ENCODE data around the gene TAF4B.
"Not testable (repeated sequence)": the region's sequence is repeated elsewhere in the genome, so short reads cannot be mapped to it uniquely, and the experiment has no call there.

TAF4B gene

GRCh38 chr18:26233208-26233607, 7.0 kb downstream of the TAF4B start:
- no peak for DNase-seq (ENCODE audit: low spot score)

DNA sequence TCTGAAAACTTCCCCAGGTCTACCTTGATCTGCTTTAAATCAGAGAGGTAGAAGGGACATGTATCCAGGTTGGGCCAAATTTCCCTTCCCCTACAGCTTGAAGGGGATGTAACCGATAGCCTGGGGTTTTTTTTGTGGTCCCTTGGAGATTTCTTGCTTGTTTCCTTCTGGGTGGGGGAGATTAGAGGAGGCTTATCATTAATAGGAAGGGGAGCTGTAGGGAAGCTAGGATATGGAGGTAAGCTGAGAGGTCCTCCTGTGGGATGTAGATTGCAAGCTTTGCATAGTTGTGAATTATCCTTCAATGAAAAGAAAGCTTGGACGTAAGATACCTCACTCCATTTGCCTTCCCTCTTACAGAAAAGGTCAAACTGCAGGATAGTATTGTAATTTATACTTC, 11.1 kb downstream of the TAF4B start:
- not testable (repeated sequence) for DNase-seq (ENCODE audit: low spot score)

DNA sequence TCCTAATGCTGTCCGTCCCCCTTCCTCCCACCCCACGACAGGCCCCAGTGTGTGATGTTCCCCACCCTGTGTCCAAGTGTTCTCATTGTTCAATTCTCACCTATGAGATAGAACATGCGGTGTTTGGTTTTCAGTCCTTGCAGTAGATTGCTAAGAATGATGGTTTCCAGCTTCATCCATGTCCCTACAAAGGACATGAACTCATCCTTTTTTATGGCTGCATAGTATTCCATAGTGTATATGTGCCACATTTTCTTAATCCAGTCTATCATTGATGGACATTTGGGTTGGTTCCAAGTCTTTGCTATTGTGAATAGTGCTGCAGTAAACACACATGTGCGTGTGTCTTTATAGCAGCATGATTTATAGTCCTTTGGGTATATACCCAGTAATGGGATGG, 12.5 kb downstream of the TAF4B start:
- not testable (repeated sequence) for DNase-seq (ENCODE audit: low spot score)

GRCh38 chr18:26242392-26242791, 16.1 kb downstream of the TAF4B start:
- not testable (repeated sequence) for DNase-seq (ENCODE audit: low spot score)

- DNase-seq (ENCODE audit: low spot score), result not testable (repeated sequence)
Observed at GRCh38 chr18:26245434-26245833, 19.2 kb downstream of the TAF4B start.

GRCh38 chr18:26252411-26252810, 26.2 kb downstream of the TAF4B start:
- DNase-seq (ENCODE audit: low spot score), result no peak

GRCh38 chr18:26254808-26255207, 28.6 kb downstream of the TAF4B start:
- DNase-seq (ENCODE audit: low spot score), result not testable (repeated sequence)

- no peak for DNase-seq (ENCODE audit: low spot score)
Observed at GRCh38 chr18:26255695-26256622, 29.7 kb downstream of the TAF4B start.

- no peak for DNase-seq (ENCODE audit: low spot score)
Observed at GRCh38 chr18:26258711-26259110, 32.5 kb downstream of the TAF4B start.

- not testable (repeated sequence) for DNase-seq (ENCODE audit: low spot score)
Observed at GRCh38 chr18:26259416-26259815, 33.2 kb downstream of the TAF4B start.

GRCh38 chr18:26262156-26262555, 35.9 kb downstream of the TAF4B start:
- no peak for DNase-seq (ENCODE audit: low spot score)

DNA sequence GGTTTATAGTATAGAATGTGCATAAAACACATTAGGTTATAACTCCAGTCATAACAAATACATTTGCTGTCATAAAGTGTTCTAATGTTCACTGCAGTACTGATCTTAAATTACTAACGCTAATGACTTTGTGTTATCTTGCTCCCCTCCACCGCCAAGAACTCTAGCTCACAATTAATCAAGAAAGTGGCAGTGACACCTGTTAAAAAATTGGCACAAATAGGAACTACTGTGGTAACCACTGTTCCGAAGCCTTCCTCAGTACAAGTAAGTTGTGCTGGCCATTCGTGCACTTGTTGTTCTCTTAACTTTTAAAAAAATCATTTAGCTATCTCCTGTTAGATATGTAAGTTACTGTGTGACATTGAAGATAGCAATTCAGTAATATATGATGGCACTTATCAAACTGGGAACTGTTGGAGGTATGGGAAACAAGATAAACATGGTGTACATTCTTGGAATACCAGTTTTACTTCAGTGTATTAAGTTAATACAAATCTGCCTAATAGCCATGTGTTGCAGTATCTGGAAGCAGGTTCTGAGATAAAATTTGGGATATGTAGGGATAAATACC, 41.2 kb downstream of the TAF4B start:
- DNase-seq (ENCODE audit: low spot score), result no peak

- DNase-seq (ENCODE audit: low spot score), result no peak
Observed at GRCh38 chr18:26268454-26268853, 42.2 kb downstream of the TAF4B start.

- no peak for DNase-seq (ENCODE audit: low spot score)
Observed at GRCh38 chr18:26271917-26272549, 45.8 kb downstream of the TAF4B start.

DNA sequence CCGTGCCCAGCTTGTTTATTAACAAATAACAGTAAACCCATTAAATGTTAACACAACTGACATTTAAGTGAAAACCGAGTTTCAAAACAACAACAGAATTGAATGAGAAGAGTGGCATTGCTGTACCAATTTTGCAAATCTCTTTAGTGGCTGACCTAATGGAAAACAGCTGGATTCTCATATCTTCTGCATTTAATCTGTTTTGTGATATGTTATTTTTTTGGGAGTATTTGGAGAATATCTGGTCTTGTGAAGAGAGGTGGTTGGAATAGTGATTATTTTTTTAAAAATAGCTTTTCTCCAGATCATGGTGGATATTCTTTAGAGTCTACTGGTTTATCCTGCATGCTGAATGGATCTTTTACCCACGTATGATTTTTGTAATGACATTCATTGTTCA, 51.1 kb downstream of the TAF4B start:
- DNase-seq (ENCODE audit: low spot score), result no peak

DNA sequence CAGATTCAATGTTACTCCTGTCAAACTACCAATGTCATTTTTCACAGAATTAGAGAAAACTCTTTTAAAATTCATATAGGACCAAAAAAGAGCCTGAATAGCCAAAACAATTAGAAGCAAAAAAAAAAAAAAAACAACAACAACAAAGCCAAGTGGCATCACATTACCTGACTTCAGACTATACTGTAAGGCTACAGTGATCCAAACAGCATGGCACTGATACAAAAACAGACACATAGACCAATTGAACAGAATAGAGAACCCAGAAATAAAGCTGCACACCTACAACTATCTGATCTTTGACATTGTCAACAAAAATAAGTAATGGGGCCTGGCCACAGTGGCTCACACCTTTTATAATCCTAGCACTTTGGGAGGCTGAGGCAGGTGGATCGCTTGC, 53.2 kb downstream of the TAF4B start:
- DNase-seq (ENCODE audit: low spot score), result no peak

DNA sequence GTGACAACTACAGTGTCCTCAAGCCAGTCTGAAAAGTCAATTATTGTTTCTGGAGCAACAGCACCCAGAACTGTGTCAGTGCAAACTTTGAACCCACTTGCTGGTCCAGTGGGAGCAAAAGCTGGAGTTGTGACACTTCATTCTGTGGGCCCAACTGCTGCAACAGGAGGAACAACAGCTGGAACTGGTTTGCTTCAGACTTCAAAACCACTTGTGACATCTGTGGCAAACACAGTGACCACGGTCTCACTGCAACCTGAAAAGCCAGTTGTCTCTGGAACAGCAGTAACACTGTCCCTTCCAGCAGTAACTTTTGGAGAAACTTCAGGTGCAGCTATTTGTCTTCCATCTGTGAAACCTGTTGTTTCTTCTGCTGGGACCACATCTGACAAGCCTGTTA, 59.8 kb downstream of the TAF4B start:
- no peak for DNase-seq (ENCODE audit: low spot score)

GRCh38 chr18:26287644-26288043, 61.4 kb downstream of the TAF4B start:
- DNase-seq (ENCODE audit: low spot score), result no peak

DNA sequence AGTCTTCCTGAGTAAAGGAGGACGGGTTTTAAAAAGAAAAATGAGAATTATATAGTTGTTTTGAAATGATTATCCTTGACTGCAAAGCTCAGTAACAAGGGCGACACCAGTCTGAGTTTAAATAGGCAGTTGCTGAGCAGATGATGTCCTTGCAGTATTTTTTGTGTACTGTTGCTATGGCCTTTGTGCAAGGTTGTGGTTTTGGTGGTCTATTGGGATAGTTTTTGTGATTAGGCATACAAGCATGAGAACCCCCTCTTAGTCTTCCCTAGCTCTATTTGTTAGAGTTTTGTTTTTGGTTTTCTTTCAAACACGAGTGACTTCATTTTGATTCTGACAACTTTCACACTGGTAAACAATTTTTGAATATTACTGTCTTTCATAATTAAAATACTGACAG, 64.1 kb downstream of the TAF4B start:
- no peak for DNase-seq (ENCODE audit: low spot score)

DNA sequence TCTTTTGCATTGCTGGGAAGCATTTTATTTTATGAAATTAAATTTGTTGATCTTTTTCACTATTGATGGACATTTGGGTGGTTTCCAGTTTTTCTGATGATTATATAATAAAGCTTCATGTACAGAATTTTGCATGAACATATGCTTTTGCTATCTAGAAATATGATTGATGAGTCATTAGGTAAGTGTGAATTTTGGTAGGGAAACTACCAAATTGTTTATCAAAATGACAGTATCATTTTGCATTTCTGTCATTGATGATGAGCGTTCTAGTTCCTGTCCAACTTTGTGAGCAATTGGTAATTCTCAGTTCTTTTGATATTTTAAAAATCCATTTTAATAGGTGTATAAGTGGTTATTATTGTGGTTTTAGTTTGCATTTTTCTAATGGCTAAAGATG, 67.7 kb downstream of the TAF4B start:
- no peak for DNase-seq (ENCODE audit: low spot score)

DNA sequence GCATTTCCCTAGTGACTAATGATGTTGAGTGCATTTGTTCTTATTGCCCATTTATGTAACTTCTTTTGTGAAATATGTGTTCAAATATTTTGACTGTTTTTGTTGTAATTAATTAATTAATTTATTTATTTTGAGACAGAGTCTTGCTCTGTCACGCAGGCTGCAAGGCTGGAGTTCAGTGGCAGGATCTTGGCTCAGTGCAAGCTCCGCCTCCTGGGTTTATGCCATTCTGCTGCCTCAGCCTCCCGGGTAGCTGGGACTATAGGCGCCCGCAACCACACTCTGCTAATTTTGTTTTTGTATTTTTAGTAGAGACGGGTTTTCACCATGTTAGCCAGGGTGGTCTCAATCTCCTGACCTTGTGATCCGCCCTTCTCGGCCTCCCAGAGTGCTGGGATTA, 71.9 kb downstream of the TAF4B start:
- no peak for DNase-seq (ENCODE audit: low spot score)

GRCh38 chr18:26301681-26302080, 75.4 kb downstream of the TAF4B start:
- no peak for DNase-seq (ENCODE audit: low spot score)

DNA sequence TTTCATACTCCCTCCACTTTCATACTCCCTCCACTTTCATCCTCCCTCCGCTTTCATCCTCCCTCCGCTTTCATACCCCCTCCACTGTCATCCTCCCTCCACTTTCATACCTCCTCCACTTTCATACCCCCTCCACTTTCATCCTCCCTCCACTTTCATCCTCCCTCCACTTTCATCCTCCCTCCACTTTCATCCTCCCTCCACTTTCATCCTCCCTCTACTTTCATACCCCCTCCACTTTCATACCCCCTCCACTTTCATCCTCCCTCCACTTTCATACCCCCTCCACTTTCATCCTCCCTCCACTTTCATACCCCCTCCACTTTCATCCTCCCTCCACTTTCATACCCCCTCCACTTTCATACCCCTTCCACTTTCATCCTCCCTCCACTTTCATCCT, 77.0 kb downstream of the TAF4B start:
- not testable (repeated sequence) for DNase-seq (ENCODE audit: low spot score)
